ENCODE measurements around the gene APEH. TPM values are rescaled to one million over a fixed set of nuclear protein-coding genes. Genes with fewer than 3 reads are reported as not detected.
A peak's percentile ranks its signal among the peaks of the same experiment; 100 is the strongest.

APEH gene
- total and polyA plus RNA-seq, 9 of the 15 experiments (the other 6 are each of a cell fraction or from before 2014, with no cell fraction given), result 70.9 to 177 (median 117) TPM

GRCh38 chr3:49719214-49719884 lies 45.2 kb downstream of the APEH start, which contains the start of gene AMIGO3:
Gene AMIGO3, minus strand, starts transcription at chr3:49719684. Its CDS starts 219 bp downstream, at chr3:49719465.
- Histone ChIP-seq H2AFZ (ENCODE audit: low read depth, low read length) (no peak within 1 kb of the TSS), H4K20me1 (replicated peaks; ENCODE audit: control insufficient read depth, insufficient read depth, low read length) (0 out of 2 replicates have a peak, but pooled peaks cover 3% of the 10 kb centered on the region), H3K27ac (ENCODE audit: extremely low read depth, low read depth, low read length) (no peak within 1 kb of the TSS), H3K27me3 (ENCODE audit: control insufficient read depth in 2 of 2, insufficient read depth in 2 of 2, low read length in 2 of 2) (no peaks in the 10 kb centered on the region), H3K9me1 (ENCODE audit: control insufficient read depth, insufficient read depth, low read length) (no peaks in the 10 kb centered on the region), H3K4me3 (no peak within 1 kb of the TSS), H3K79me2 (ENCODE audit: control insufficient read depth, insufficient read depth, low read length) (peaks cover 12% of the 10 kb centered on the region), H3K9ac (ENCODE audit: insufficient read depth in 1 of 2, low read depth in 2 of 2, low read length in 2 of 2) (no peak within 1 kb of the TSS), H3K4me1 (replicated peaks in 1 of 2; ENCODE audit: control insufficient read depth in 2 of 2, insufficient read depth in 2 of 2, low read length in 2 of 2) (peaks cover 0 to 33% of the 10 kb centered on the region in 2 experiments; a peak in 3 of 5 replicates), H3K4me2 (ENCODE audit: insufficient read depth, low read length) (no peak within 1 kb of the TSS), H3K9me3 (replicated peaks; ENCODE audit: control insufficient read depth, insufficient read depth, low read depth, low read length) (no peaks in the 10 kb centered on the region), H3K36me3 (ENCODE audit: control insufficient read depth, insufficient read depth, low read length) (peaks cover 61% of the 10 kb centered on the region; the same call in 2 of the 3 replicates)
- WGBS (ENCODE audit: insufficient coverage, low coverage, missing lambda C conversion rate), result 96% methylated on average over 24 of the region's 50 CpGs
- FAIRE-seq, result no peak
- ChIA-PET CTCF (ENCODE audit: low intra/inter-chr PET ratio) (interaction anchor here (1.2 kb wide), 1 partner anchor 120 kb away, joined by 4 read pairs; no protein-coding TSS in a partner anchor), POLR2A (no interaction called here)
- intact Hi-C loops (cut with micrococcal nuclease) (no loop called here), in situ Hi-C loops (cut with MboI) (no loop called here)
- TF ChIP-seq POLR2G (IDR thresholded peaks at IDR 0.05; ENCODE audit: low read depth, low read length), result peak; percentile 71
- TF ChIP-seq ZBTB11 (CRISPR knock-in tag; IDR thresholded peaks at IDR 0.05), result peak in 1 of 3 experiments; percentile 30; a peak in 1 of 6 replicates
- TF ChIP-seq ZBTB33 (CRISPR knock-in tag; IDR thresholded peaks at IDR 0.05), result peak; percentile 72
- TF ChIP-seq RBM22 (IDR thresholded peaks at IDR 0.05; ENCODE audit: low read depth, low read length, poor library complexity, severe bottlenecking), result peak; percentile 62
- TF ChIP-seq TFE3 (CRISPR knock-in tag; IDR thresholded peaks at IDR 0.05), result no peak
- peak; percentile 55 for TF ChIP-seq CCNT2 (IDR thresholded peaks at IDR 0.05; ENCODE audit: borderline replicate concordance, extremely low read depth, insufficient read length, low read depth, low read length)
- TF ChIP-seq NFYB (IDR thresholded peaks at IDR 0.05; ENCODE audit: extremely low read depth, insufficient read length), result peak; percentile 22
- no peak for TF ChIP-seq MCM7 (IDR thresholded peaks at IDR 0.05)
- TF ChIP-seq CTCF (IDR thresholded peaks at IDR 0.05 in 2 of 3, conservative IDR thresholded peaks at IDR 0.05 in 1 of 3; ENCODE audit: insufficient read depth in 2 of 3, low read depth in 1 of 3, low read length in 3 of 3), result peak in 1 of 3 experiments; percentile 34; a peak in 1 of 6 replicates
- TF ChIP-seq RBFOX2 (IDR thresholded peaks at IDR 0.05; ENCODE audit: low read depth, low read length), result peak; percentile 27
- 0 out of 3 replicates have a peak, but pooled peaks have one; percentile 8 for ATAC-seq
- peak; percentile 31 to 67 (median 62) for DNase-seq (ENCODE audit: extremely low read depth in 1 of 4, low spot score in 3 of 4)
- no TSS peak for BruUV-seq (replicated peaks)
